Mesendoderm (in vitro differentiated cells): ENCODE data around the gene FAM171A2.
"Not testable (repeated sequence)": the region's sequence is repeated elsewhere in the genome, so short reads cannot be mapped to it uniquely, and the experiment has no call there.

Experiments used
- DNase-seq: peaks from one replicate; pipeline ENCODE4 v3.0.0; 2013
- H2AK5ac ChIP-seq: 2 replicates; pipeline ENCODE4 v1.6.1; 2013; ENCODE audit warnings: low read length, inconsistent platforms
- H2BK120ac ChIP-seq: 2 replicates; pipeline ENCODE4 v1.6.1; 2013; ENCODE audit warnings: low read depth, mild to moderate bottlenecking, low read length, moderate library complexity, mixed read lengths
- H2BK15ac ChIP-seq: replicated peaks from 2 replicates; pipeline ENCODE4 v1.6.1; 2013; ENCODE audit warnings: low read depth, mild to moderate bottlenecking, moderate library complexity
- H2BK5ac ChIP-seq: 2 replicates; pipeline ENCODE4 v1.6.1; 2013; ENCODE audit warnings: low read length, inconsistent platforms
- H3K18ac ChIP-seq: 2 replicates; pipeline ENCODE4 v1.6.1; 2013; ENCODE audit warnings: mild to moderate bottlenecking, low read length, mixed read lengths
- H3K23ac ChIP-seq: one replicate; pipeline ENCODE4 v1.6.1; 2013; ENCODE audit warnings: low read length
- H3K27ac ChIP-seq: 2 replicates; pipeline ENCODE4 v1.5.1; 2013; ENCODE audit warnings: low read depth, mild to moderate bottlenecking, inconsistent platforms, low read length, moderate library complexity
- H3K27me3 ChIP-seq: 2 replicates; pipeline ENCODE4 v1.6.1; 2013; ENCODE audit warnings: low read length, control low read depth, mild to moderate bottlenecking, inconsistent platforms; ENCODE audit not compliant: insufficient read depth, poor library complexity
- H3K36me3 ChIP-seq: 2 replicates; pipeline ENCODE4 v1.6.1; 2013; ENCODE audit warnings: low read length, inconsistent platforms; ENCODE audit not compliant: control insufficient read depth, insufficient read depth
- H3K4ac ChIP-seq: one replicate; pipeline ENCODE4 v1.6.1; 2013; ENCODE audit warnings: low read depth, mild to moderate bottlenecking, low read length, moderate library complexity
- H3K4me1 ChIP-seq: 2 replicates; pipeline ENCODE4 v1.6.1; 2013; ENCODE audit warnings: low read depth, low read length, inconsistent platforms; ENCODE audit not compliant: control insufficient read depth
- H3K4me2 ChIP-seq: 2 replicates; pipeline ENCODE4 v1.6.1; 2013; ENCODE audit warnings: low read length
- H3K4me3 ChIP-seq: 2 replicates; pipeline ENCODE4 v1.5.1; 2013; ENCODE audit warnings: mild to moderate bottlenecking, low read length
- H3K56ac ChIP-seq: one replicate; pipeline ENCODE4 v1.6.1; 2013; ENCODE audit warnings: low read length
- H3K79me1 ChIP-seq: 2 replicates; pipeline ENCODE4 v1.6.1; 2013; ENCODE audit warnings: low read length, inconsistent platforms
- H3K79me2 ChIP-seq: 2 replicates; pipeline ENCODE4 v1.6.1; 2013; ENCODE audit warnings: mild to moderate bottlenecking, low read length; ENCODE audit not compliant: control insufficient read depth, insufficient read depth
- H3K9ac ChIP-seq: 2 replicates; pipeline ENCODE4 v1.6.1; 2013; ENCODE audit warnings: low read length, inconsistent platforms
- H4K5ac ChIP-seq: one replicate; pipeline ENCODE4 v1.6.1; 2013; ENCODE audit warnings: low read length
- H4K8ac ChIP-seq: one replicate; pipeline ENCODE4 v1.6.1; 2013; ENCODE audit warnings: low read depth, mild to moderate bottlenecking, control low read depth, low read length, moderate library complexity
- WGBS: extraction: QIAGEN DNeasy Blood & Tissue Kit; methylation state at CpG from one replicate; pipeline ENCODE4 v1.1.7; 2013; ENCODE audit warnings: low lambda C conversion rate, missing lambda C conversion rate; ENCODE audit not compliant: insufficient coverage; ENCODE audit errors: extremely low coverage; 5-methylcytosine and 5-hydroxymethylcytosine counted together

Gene FAM171A2

DNA sequence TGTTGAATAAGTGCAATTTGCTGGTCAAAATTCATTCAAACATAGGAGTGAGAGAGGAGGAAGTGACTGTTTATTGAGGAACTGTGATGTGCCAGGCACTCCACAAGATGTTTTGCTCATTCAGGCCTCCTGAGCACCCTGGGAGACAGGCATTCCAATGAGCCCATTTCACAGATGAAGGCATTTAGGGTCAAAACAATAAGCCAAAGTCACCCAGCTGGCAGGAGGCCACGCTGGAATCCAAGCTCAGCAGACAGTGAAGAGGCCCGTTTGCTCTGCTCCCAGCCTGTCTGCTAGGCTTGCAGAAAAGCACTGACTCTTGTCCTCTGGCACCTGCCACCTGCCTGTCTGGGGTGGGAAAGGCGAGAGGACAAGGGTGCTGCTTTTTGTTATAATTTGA, 28.9 kb downstream of the FAM171A2 start:
- Histone ChIP-seq H3K36me3 (no peaks in the 10 kb centered on the region), H3K4me2 (no peak overlapping the region), H4K5ac (no peak overlapping the region), H3K18ac (no peak overlapping the region), H3K23ac (no peak overlapping the region), H3K27ac (no peak overlapping the region), H3K9ac (no peak overlapping the region), H4K8ac (no peak overlapping the region), H2AK5ac (no peak overlapping the region), H3K79me2 (no peaks in the 10 kb centered on the region), H3K4ac (no peak overlapping the region), H3K79me1 (no peaks in the 10 kb centered on the region), H3K4me1 (no peaks in the 10 kb centered on the region), H3K27me3 (no peaks in the 10 kb centered on the region), H2BK5ac (no peak overlapping the region), H2BK15ac (no peak overlapping the region), H2BK120ac (no peak overlapping the region), H3K4me3 (no peak overlapping the region), H3K56ac (no peak overlapping the region)
- no CpG with 5 or more reads among the region's 3 CpGs for WGBS
- no peak for DNase-seq

DNA sequence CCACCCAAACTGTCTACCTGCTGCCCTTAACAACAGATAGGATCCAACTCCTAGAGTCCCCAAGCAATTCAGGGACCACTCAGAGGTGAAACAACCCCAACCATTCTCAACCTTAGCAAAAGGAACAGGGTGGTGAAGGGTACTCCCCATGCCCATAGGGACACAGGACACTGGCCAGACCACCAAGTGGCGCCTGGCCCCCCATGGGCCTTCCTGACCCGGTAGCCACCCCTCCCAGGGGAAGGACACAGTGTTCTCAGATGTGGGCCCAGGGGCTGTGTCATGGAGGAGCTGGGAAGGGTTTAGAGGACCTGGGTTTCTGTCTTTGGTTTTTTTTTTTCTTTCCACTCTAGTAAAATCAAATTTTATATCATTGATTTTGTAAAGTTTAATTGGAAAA, 29.3 kb downstream of the FAM171A2 start:
- Histone ChIP-seq H3K27ac (no peak overlapping the region), H2BK5ac (no peak overlapping the region), H3K79me2 (no peaks in the 10 kb centered on the region), H2BK15ac (no peak overlapping the region), H2BK120ac (no peak overlapping the region), H3K56ac (no peak overlapping the region), H2AK5ac (no peak overlapping the region), H3K18ac (no peak overlapping the region), H3K9ac (no peak overlapping the region), H4K5ac (no peak overlapping the region), H3K4me1 (no peaks in the 10 kb centered on the region), H3K79me1 (no peaks in the 10 kb centered on the region), H3K36me3 (no peaks in the 10 kb centered on the region), H3K4ac (no peak overlapping the region), H3K27me3 (no peaks in the 10 kb centered on the region), H4K8ac (no peak overlapping the region), H3K23ac (no peak overlapping the region), H3K4me3 (no peak overlapping the region), H3K4me2 (no peak overlapping the region)
- no CpG with 5 or more reads among the region's 2 CpGs for WGBS
- no peak for DNase-seq

DNA sequence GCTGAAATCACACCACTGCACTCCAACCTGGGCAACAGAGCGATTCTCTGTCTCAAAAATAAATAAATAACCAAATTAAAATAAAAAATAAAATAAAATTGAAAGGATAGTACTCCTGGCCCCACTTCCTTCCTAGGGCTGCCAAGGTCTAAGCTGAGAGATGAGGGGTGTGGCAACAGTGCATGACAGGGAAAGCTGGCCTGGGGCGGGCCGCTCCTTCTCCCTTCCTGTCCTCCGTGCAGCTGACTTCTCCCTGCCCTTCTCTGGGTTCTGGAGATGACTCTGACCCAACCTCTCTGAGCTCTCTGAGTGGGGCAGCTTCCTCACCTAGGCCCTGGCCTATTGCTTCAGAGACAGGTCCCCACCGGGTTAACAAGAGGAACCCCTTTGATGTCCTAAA, 30.3 kb downstream of the FAM171A2 start:
- Histone ChIP-seq H3K56ac (no peak overlapping the region), H3K4ac (no peak overlapping the region), H3K27me3 (no peaks in the 10 kb centered on the region), H3K79me2 (no peaks in the 10 kb centered on the region), H3K9ac (no peak overlapping the region), H4K8ac (no peak overlapping the region), H2BK15ac (no peak overlapping the region), H2BK120ac (no peak overlapping the region), H4K5ac (no peak overlapping the region), H2BK5ac (no peak overlapping the region), H2AK5ac (no peak overlapping the region), H3K79me1 (no peaks in the 10 kb centered on the region), H3K18ac (no peak overlapping the region), H3K27ac (no peak overlapping the region), H3K4me2 (no peak overlapping the region), H3K4me1 (no peaks in the 10 kb centered on the region), H3K36me3 (no peaks in the 10 kb centered on the region), H3K4me3 (no peak overlapping the region), H3K23ac (no peak overlapping the region)
- WGBS, result no CpG with 5 or more reads among the region's 5 CpGs
- DNase-seq, result no peak

DNA sequence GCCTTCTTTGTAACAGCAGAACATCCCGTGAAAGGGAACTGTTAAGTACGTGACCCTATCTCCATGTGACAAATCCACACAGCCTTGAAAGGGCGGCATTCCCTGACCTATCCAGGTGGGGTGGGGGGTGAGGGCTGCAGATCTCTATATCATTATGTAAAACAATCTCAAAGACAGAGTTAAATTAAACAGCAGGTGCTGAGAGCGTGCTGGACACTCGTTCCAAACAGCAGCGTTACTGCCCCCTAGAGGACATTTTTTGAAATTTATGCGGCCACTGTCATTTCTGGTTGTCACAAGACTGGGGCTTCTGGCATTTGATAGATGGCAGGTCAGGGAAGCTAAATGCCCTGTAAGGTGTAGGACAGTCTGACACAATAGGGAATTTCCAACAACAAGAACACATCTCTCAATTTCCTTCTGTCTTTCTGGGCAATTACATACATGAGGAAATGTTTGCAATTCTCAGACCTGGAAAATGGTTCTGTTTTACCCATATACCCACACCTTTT, 32.3 kb downstream of the FAM171A2 start:
- Histone ChIP-seq H3K27ac (no peak overlapping the region), H3K36me3 (no peaks in the 10 kb centered on the region), H3K23ac (no peak overlapping the region), H3K4ac (no peak overlapping the region), H4K8ac (no peak overlapping the region), H2BK120ac (no peak overlapping the region), H2AK5ac (no peak overlapping the region), H3K4me3 (no peak overlapping the region), H2BK5ac (no peak overlapping the region), H3K56ac (no peak overlapping the region), H3K4me2 (no peak overlapping the region), H3K79me1 (no peaks in the 10 kb centered on the region), H3K4me1 (no peaks in the 10 kb centered on the region), H3K9ac (no peak overlapping the region), H3K79me2 (no peaks in the 10 kb centered on the region), H2BK15ac (no peak overlapping the region), H3K27me3 (no peaks in the 10 kb centered on the region), H4K5ac (no peak overlapping the region), H3K18ac (no peak overlapping the region)
- WGBS, result no CpG with 5 or more reads among the region's 7 CpGs
- peak; percentile 84 for DNase-seq

DNA sequence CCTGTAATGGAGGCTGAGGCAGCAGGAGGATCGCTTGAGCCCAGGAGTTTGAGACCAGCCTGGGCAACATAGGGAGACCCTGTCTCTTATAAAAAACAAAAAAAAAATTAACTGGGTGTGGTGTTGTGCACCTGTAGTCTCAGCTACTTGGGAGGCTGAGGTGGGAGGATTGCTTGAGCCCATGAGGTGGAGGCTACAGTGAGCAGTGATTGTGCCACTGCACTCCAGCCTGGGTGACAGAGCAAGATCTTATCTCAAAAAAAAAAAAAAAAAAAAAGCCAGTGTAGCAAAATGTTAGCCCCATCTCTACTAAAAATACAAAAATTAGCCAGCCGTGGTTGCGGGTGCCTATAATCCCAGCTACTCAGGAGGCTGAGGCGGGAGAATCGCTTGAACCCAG, 33.4 kb downstream of the FAM171A2 start:
- H2BK5ac ChIP-seq, DNase-seq, H3K56ac ChIP-seq, H2BK15ac ChIP-seq, H3K79me1 ChIP-seq, H3K4me3 ChIP-seq, H3K27ac ChIP-seq, H3K18ac ChIP-seq, H4K8ac ChIP-seq, H3K36me3 ChIP-seq, H2BK120ac ChIP-seq, H3K27me3 ChIP-seq, H3K4me1 ChIP-seq, H3K4me2 ChIP-seq, H2AK5ac ChIP-seq, H3K23ac ChIP-seq, H3K4ac ChIP-seq, H3K79me2 ChIP-seq, H4K5ac ChIP-seq, H3K9ac ChIP-seq: not testable (repeated sequence)
- no CpG with 5 or more reads among the region's 5 CpGs for WGBS

DNA sequence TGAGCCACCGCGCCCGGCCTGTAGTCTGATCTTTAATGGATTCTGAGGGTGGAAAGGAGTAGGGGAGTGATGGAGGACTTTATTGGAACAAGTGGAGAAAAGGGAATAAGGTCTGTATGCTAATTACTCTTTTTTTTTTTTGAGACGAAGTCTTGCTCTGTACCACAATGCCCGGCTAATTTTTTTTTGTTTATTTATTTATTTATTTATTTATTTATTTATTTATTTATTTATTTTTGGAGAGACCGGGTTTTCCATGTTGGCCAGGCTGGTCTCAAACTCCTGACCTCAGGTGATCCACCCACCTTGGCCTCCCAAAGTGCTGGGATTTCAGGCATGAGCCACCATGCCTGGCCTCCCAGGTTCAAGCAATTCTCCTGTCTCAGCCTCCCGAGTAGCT, 34.1 kb downstream of the FAM171A2 start:
- not testable (repeated sequence) for H3K79me2 ChIP-seq, H3K4ac ChIP-seq, H2BK5ac ChIP-seq, H2BK120ac ChIP-seq, H3K18ac ChIP-seq, H4K8ac ChIP-seq, DNase-seq, H2AK5ac ChIP-seq, H3K4me3 ChIP-seq, H3K4me1 ChIP-seq, H3K27me3 ChIP-seq, H3K36me3 ChIP-seq, H2BK15ac ChIP-seq, H4K5ac ChIP-seq, H3K9ac ChIP-seq, H3K79me1 ChIP-seq, H3K27ac ChIP-seq, H3K56ac ChIP-seq, H3K23ac ChIP-seq, H3K4me2 ChIP-seq
- WGBS, result no CpG with 5 or more reads among the region's 7 CpGs
